Peyer's patch (tissue), 4 donors: Measurements from ENCODE around the gene PDE3A. TPM values are rescaled to one million over a fixed set of nuclear protein-coding genes. Genes with fewer than 3 reads are reported as not detected.

ENCODE experiments used
- DNase-seq, 3 donors: peaks; one replicate each; pipeline ENCODE4 v3.0.0-alpha.2; 2017 to 2019
- H3K27ac ChIP-seq, 4 donors: fragments of 200-600 bp; sonication (generic); one replicate each; pipeline ENCODE4 v1.5.1; 2016 to 2019
- H3K27me3 ChIP-seq, 2 donors: fragments of 200-600 bp; sonication (generic); one replicate each; pipeline ENCODE4 v1.5.1; 2019
- H3K36me3 ChIP-seq, 3 donors: fragments of 200-600 bp; sonication (generic); one replicate each; pipeline ENCODE4 v1.5.1; 2016 to 2019
- H3K4me1 ChIP-seq, 4 donors: fragments of 200-600 bp; sonication (generic); one replicate each; pipeline ENCODE4 v1.5.1; 2016 to 2019
- H3K4me3 ChIP-seq, 4 donors: fragments of 200-600 bp; sonication (generic); 1 replicate in 3 of 4; 2 replicates in 1 of 4; pipeline ENCODE4 v1.5.1; 2016 to 2019; ENCODE audit warnings: mild to moderate bottlenecking in 1 of 4
- H3K9me3 ChIP-seq, 4 donors: fragments of 200-600 bp; sonication (generic); one replicate each; pipeline ENCODE4 v1.5.1; 2016 to 2019; ENCODE audit warnings: mild to moderate bottlenecking in 1 of 4
- CTCF ChIP-seq, 6 experiments: fragments of 450-650 bp in 4 of 6; fragments of 200-600 bp in 2 of 6; sonication (generic) in 1 of 6; IDR thresholded peaks; one replicate each; pipeline ENCODE4 v1.5.1; 2017 to 2019; ENCODE audit warnings: antibody characterized with exemption in 6 of 6, mild to moderate bottlenecking in 3 of 6, moderate library complexity in 1 of 6
- POLR2A ChIP-seq, 2 donors: fragments of 450-650 bp; IDR thresholded peaks; one replicate each; pipeline ENCODE4 v1.5.1; 2017; ENCODE audit warnings: antibody characterized with exemption in 2 of 2, mild to moderate bottlenecking in 2 of 2, moderate library complexity in 2 of 2
- total RNA-seq, 4 donors: library from RNA; depleted of rRNA; stranded (reverse); fragments of >200 nt; gene quantifications; one replicate each; pipeline ENCODE4 v1.1.0, GENCODE V29; 2016

Gene PDE3A
- total RNA-seq, 4 donors from 2014 or later: 17.3 to 144 (median 120) TPM

DNA sequence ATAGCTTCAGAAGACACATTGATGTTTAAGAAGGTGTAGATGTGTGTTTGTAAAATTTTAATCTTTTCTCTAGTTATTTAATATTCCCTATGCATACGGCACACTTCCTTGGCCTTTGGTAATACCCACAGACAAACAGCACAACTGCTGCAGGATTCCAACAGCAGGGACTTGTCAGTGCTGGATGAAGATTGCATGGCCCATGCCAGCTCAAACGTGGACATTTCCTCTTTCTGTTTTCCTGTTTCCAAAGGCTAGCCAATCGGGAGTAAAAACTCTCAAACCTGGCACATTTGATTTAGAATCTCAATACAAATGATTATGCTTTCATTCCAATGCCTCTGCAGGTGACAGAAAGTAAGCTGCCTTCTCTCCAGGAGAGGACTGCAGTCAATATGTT, 22.5 kb upstream of the PDE3A start:
- Histone ChIP-seq H3K36me3 (no peaks in the 10 kb centered on the region), H3K9me3 (no peaks in the 10 kb centered on the region), H3K27ac (no peak overlapping the region), H3K27me3 (no peaks in the 10 kb centered on the region), H3K4me1 (no peaks in the 10 kb centered on the region), H3K4me3 (no peak overlapping the region)
- DNase-seq: no peak
- TF ChIP-seq CTCF (IDR thresholded peaks at IDR 0.05): no peak
- TF ChIP-seq POLR2A (IDR thresholded peaks at IDR 0.05): no peak

- no peak for TF ChIP-seq POLR2A (IDR thresholded peaks at IDR 0.05)
- TF ChIP-seq CTCF (IDR thresholded peaks at IDR 0.05): no peak
Observed at GRCh38 chr12:20350026-20350425, 18.3 kb upstream of the PDE3A start.

DNA sequence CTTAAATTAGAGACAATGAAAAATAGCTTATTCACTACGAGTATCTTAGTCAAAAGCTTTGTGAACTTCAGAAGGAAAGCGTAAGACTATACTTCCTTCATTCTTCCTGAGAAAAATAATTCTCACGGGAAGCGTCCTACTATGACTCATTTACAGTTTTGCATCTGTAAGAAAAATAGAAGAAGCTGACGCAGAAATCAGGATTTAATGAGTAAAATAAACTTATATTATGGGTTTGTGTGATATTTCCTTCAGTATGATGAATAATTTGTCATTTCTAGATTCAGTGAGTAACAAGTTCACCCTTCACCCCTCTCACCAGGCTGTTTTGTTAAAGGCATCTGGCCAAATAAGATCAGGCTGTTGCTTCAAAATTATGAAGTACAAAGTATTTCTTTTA, 17.8 kb upstream of the PDE3A start:
- H3K27me3 ChIP-seq: no peaks in the 10 kb centered on the region
- H3K27ac ChIP-seq: no peak overlapping the region
- no peak for DNase-seq
- H3K4me3 ChIP-seq: no peak overlapping the region
- TF ChIP-seq CTCF (IDR thresholded peaks at IDR 0.05) (no peak), POLR2A (IDR thresholded peaks at IDR 0.05) (no peak)
- no peaks in the 10 kb centered on the region for H3K4me1 ChIP-seq
- H3K9me3 ChIP-seq: no peaks in the 10 kb centered on the region
- H3K36me3 ChIP-seq: no peaks in the 10 kb centered on the region

More at GRCh38 chr12:20350026-20350425, 18.3 kb upstream of the PDE3A start:
- H3K27me3 ChIP-seq: no peaks in the 10 kb centered on the region
- no peaks in the 10 kb centered on the region for H3K36me3 ChIP-seq
- H3K9me3 ChIP-seq: no peaks in the 10 kb centered on the region
- no peaks in the 10 kb centered on the region for H3K4me1 ChIP-seq
- H3K27ac ChIP-seq: no peak overlapping the region
- H3K4me3 ChIP-seq: no peak overlapping the region
- no peak for DNase-seq

DNA sequence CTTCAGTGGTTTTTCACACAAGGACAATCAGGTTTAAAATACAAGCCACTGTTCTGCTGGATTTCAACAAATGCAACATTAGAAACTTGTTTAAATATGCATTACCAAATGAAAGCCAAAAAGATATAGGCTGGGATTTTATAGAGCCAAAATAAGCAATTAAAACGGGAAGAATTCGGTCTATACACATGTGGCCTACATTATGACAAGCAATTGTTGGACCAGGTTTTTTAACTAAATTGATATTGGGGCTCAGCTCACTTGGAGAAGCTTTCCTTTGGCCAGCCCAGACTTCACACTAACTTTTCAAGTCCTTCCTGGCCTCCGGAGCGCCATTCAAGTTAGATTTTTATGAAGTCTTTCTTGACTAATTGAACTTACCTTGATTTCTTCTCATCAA, 16.9 kb upstream of the PDE3A start:
- Histone ChIP-seq H3K9me3 (no peaks in the 10 kb centered on the region), H3K27me3 (no peaks in the 10 kb centered on the region), H3K4me1 (no peaks in the 10 kb centered on the region), H3K4me3 (no peak overlapping the region), H3K27ac (no peak overlapping the region), H3K36me3 (no peaks in the 10 kb centered on the region)
- DNase-seq: no peak
- TF ChIP-seq POLR2A (IDR thresholded peaks at IDR 0.05): no peak
- TF ChIP-seq CTCF (IDR thresholded peaks at IDR 0.05): no peak

- Histone ChIP-seq H3K4me1 (no peaks in the 10 kb centered on the region), H3K27me3 (no peaks in the 10 kb centered on the region), H3K4me3 (no peak overlapping the region), H3K27ac (no peak overlapping the region), H3K9me3 (no peaks in the 10 kb centered on the region), H3K36me3 (no peaks in the 10 kb centered on the region)
- TF ChIP-seq POLR2A (IDR thresholded peaks at IDR 0.05) (no peak), CTCF (IDR thresholded peaks at IDR 0.05) (no peak)
- DNase-seq: no peak
Observed at GRCh38 chr12:20356048-20356447, 12.3 kb upstream of the PDE3A start.

- Histone ChIP-seq H3K27me3 (no peaks in the 10 kb centered on the region), H3K9me3 (no peaks in the 10 kb centered on the region), H3K36me3 (no peaks in the 10 kb centered on the region), H3K4me1 (no peaks in the 10 kb centered on the region), H3K27ac (no peak overlapping the region), H3K4me3 (no peak overlapping the region)
- TF ChIP-seq POLR2A (IDR thresholded peaks at IDR 0.05) (no peak), CTCF (IDR thresholded peaks at IDR 0.05) (no peak)
- no peak for DNase-seq
Observed at GRCh38 chr12:20360407-20360806, 7.9 kb upstream of the PDE3A start.
